CD4-positive, alpha-beta T cell (primary cell): ENCODE results near the gene NOSTRIN. TPM values are rescaled to one million over a fixed set of nuclear protein-coding genes. Genes with fewer than 3 reads are reported as not detected.

ENCODE experiments used
- ATAC-seq: fragments of 200-7000 bp; cut with Tn5 transposase; one replicate; pipeline ENCODE4 v1.10.0; 2022; ENCODE audit warnings: mild to moderate bottlenecking; ENCODE audit not compliant: poor library complexity
- CTCF ChIA-PET: fragments of 350-600 bp; sonication (Branson Sonifier 250); formaldehyde crosslinking; loops from one replicate; lab custom pipeline; 2021; ENCODE audit warnings: antibody characterized with exemption, inconsistent platforms; lab: Charles Lee
- POLR2A ChIA-PET: fragments of 350-600 bp; sonication (Branson Sonifier 250); formaldehyde crosslinking; loops from one replicate; lab custom pipeline; 2021; ENCODE audit warnings: antibody characterized with exemption, inconsistent platforms; lab: Charles Lee
- DNase-seq, 14 experiments: peaks; one replicate each; pipeline ENCODE4 v3.0.0-alpha.2; 2013 to 2020; ENCODE audit warnings: mixed read lengths in 2 of 14
- H3K27ac ChIP-seq, 2 donors: one replicate each; pipeline versions ENCODE4 v1.5.1 to v1.7.0; 2013; ENCODE audit warnings: low read length in 2 of 2, low read depth in 1 of 2, mild to moderate bottlenecking in 1 of 2
- H3K27me3 ChIP-seq, 2 experiments: 1 replicate in 1 of 2; 2 replicates in 1 of 2; pipeline versions ENCODE4 v1.6.1 to v1.7.0; 2013; ENCODE audit warnings: low read length in 2 of 2, control low read depth in 1 of 2, mild to moderate bottlenecking in 1 of 2, moderate library complexity in 1 of 2; ENCODE audit not compliant: insufficient read depth in 2 of 2, control insufficient read depth in 1 of 2
- H3K36me3 ChIP-seq: one replicate; pipeline ENCODE4 v1.6.1; 2013; ENCODE audit warnings: low read length, control low read depth; ENCODE audit not compliant: insufficient read depth
- H3K4me1 ChIP-seq: one replicate; pipeline ENCODE4 v1.6.1; 2013; ENCODE audit warnings: low read length, control low read depth; ENCODE audit not compliant: insufficient read depth
- H3K4me3 ChIP-seq: one replicate; pipeline ENCODE4 v1.5.1; 2013; ENCODE audit warnings: mild to moderate bottlenecking, low read length, moderate library complexity
- H3K9me3 ChIP-seq, 2 experiments: 1 replicate in 1 of 2; 2 replicates in 1 of 2; pipeline versions ENCODE4 v1.6.1 to v1.7.0; 2013; ENCODE audit warnings: low read length in 2 of 2, mild to moderate bottlenecking in 2 of 2, control low read depth in 1 of 2, moderate library complexity in 1 of 2; ENCODE audit not compliant: control insufficient read depth in 1 of 2, insufficient read depth in 1 of 2
- H3K27ac Mint-ChIP-seq: one replicate; pipeline ENCODE4 v1.8.0; 2020; ENCODE audit warnings: mixed read lengths
- H3K27me3 Mint-ChIP-seq: one replicate; pipeline ENCODE4 v1.8.0; 2021; ENCODE audit warnings: mixed read lengths
- H3K36me3 Mint-ChIP-seq: one replicate; pipeline ENCODE4 v1.8.0; 2021; ENCODE audit warnings: low read depth, mixed read lengths
- H3K4me1 Mint-ChIP-seq: one replicate; pipeline ENCODE4 v1.8.0; 2021; ENCODE audit warnings: low read depth, mixed read lengths
- H3K4me3 Mint-ChIP-seq: one replicate; pipeline ENCODE4 v1.8.0; 2020; ENCODE audit warnings: mild to moderate bottlenecking, mixed read lengths
- H3K9me3 Mint-ChIP-seq: one replicate; pipeline ENCODE4 v1.8.0; 2020; ENCODE audit warnings: mixed read lengths
- CTCF ChIP-seq: fragments of 200-600 bp; IDR thresholded peaks from one replicate; pipeline ENCODE4 v1.8.0; 2022; ENCODE audit warnings: antibody characterized with exemption, mild to moderate bottlenecking
- intact Hi-C, 2 experiments: fragments of 100-400 bp; cut with DNase I in 1 of 2; cut with micrococcal nuclease in 1 of 2; formaldehyde crosslinking; loops; one replicate each; pipeline versions ENCODE4 v1.15.1 to v1.9.0; 2023 to 2025; cut with DNase I, micrococcal nuclease
- total RNA-seq, 174 experiments: library from RNA in 2 of 174; stranded (reverse) in 2 of 174; gene quantifications; one replicate each; pipeline ENCODE4 v1.2.3 and lab custom pipeline; 2021 to 2026

NOSTRIN gene
- total RNA-seq, 2 experiments from 2014 or later: 0.92 to 1.0 TPM

GRCh38 chr2:168841445-168841844 lies 39.0 kb downstream of the NOSTRIN start:
- Mint-ChIP-seq H3K27ac (no peak overlapping the region), H3K36me3 (no peaks in the 10 kb centered on the region), H3K9me3 (no peaks in the 10 kb centered on the region), H3K4me1 (no peaks in the 10 kb centered on the region), H3K4me3 (no peak overlapping the region), H3K27me3 (no peaks in the 10 kb centered on the region)
- H3K36me3 ChIP-seq: no peaks in the 10 kb centered on the region
- no peak for TF ChIP-seq CTCF
- intact Hi-C loops: no loop called here
- no peaks in the 10 kb centered on the region for H3K27me3 ChIP-seq
- H3K4me3 ChIP-seq: no peak overlapping the region
- no peak for DNase-seq
- ChIA-PET CTCF (no interaction called here), POLR2A (no interaction called here)
- H3K27ac ChIP-seq: no peak overlapping the region
- no peak for ATAC-seq
- H3K9me3 ChIP-seq: no peaks in the 10 kb centered on the region
- H3K4me1 ChIP-seq: no peaks in the 10 kb centered on the region

GRCh38 chr2:168843253-168843652 lies 40.8 kb downstream of the NOSTRIN start:
- H3K36me3 Mint-ChIP-seq: no peaks in the 10 kb centered on the region
- no peak for ATAC-seq
- H3K4me3 Mint-ChIP-seq: no peak overlapping the region
- CTCF ChIA-PET: no interaction called here
- no peaks in the 10 kb centered on the region for H3K36me3 ChIP-seq
- no peak overlapping the region for H3K4me3 ChIP-seq
- H3K27me3 Mint-ChIP-seq: no peaks in the 10 kb centered on the region
- no peaks in the 10 kb centered on the region for H3K27me3 ChIP-seq
- no peaks in the 10 kb centered on the region for H3K9me3 Mint-ChIP-seq
- no peaks in the 10 kb centered on the region for H3K9me3 ChIP-seq
- intact Hi-C loops: no loop called here
- H3K4me1 Mint-ChIP-seq: no peaks in the 10 kb centered on the region
- no peak for TF ChIP-seq CTCF
- POLR2A ChIA-PET: no interaction called here
- no peak overlapping the region for H3K27ac Mint-ChIP-seq
- no peak for DNase-seq
- no peak overlapping the region for H3K27ac ChIP-seq
- H3K4me1 ChIP-seq: no peaks in the 10 kb centered on the region

GRCh38 chr2:168848225-168848624 lies 45.8 kb downstream of the NOSTRIN start:
- ChIA-PET POLR2A (no interaction called here), CTCF (no interaction called here)
- Histone ChIP-seq H3K4me3 (no peak overlapping the region), H3K27ac (no peak overlapping the region), H3K4me1 (no peaks in the 10 kb centered on the region), H3K9me3 (no peaks in the 10 kb centered on the region), H3K36me3 (no peaks in the 10 kb centered on the region), H3K27me3 (no peaks in the 10 kb centered on the region)
- no peaks in the 10 kb centered on the region for H3K4me1 Mint-ChIP-seq
- H3K27ac Mint-ChIP-seq: no peak overlapping the region
- H3K27me3 Mint-ChIP-seq: no peaks in the 10 kb centered on the region
- TF ChIP-seq CTCF: no peak
- H3K9me3 Mint-ChIP-seq: no peaks in the 10 kb centered on the region
- H3K4me3 Mint-ChIP-seq: no peak overlapping the region
- no peak for DNase-seq
- intact Hi-C loops: no loop called here
- H3K36me3 Mint-ChIP-seq: no peaks in the 10 kb centered on the region
- no peak for ATAC-seq
